Glomerular visceral epithelial cell (primary cell): Measurements from ENCODE around the gene CAMK2D.

Experiments
- DNase-seq: peaks from one replicate; pipeline ENCODE4 v3.0.0-alpha.2; 2016; ENCODE audit errors: extremely low spot score

Gene CAMK2D

DNA sequence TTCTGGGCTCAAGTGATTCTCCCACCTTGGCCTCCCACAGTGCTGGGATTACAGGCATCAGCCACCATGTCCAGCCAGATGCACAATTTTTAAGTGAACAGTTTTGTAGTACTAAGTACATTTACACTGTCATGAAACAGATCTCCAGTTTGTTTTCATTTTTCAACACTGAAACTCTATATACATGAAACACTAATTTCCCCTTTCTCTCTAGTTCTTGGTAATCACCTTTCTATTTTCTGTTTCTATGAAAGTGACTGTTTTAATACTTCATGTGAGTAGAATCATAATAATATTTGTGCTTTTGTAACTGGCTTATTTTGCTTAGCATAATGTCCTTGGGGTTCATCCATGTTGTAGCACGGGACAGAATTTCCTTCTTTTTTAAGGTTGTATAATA lies 237.4 kb downstream of the CAMK2D start:
- DNase-seq: no peak

DNA sequence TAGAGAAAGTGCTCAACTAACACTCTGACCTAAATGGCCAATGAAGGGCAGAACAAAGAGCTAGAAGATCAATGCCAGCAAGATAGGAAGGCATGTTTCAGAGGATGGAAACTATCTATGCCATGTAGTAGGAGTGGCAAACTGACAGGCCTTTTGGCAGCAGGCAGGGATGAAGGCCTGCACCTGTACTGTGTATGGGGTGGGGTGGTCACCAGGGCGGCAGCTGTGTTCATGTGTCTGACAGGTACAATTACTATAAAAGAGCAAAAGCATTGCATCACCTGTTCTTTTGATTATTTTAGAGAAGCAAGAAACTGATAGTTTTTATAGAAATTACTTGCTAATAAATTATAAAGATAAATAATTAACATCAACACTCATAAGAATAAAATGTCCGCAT lies 239.1 kb downstream of the CAMK2D start:
- DNase-seq: no peak

DNA sequence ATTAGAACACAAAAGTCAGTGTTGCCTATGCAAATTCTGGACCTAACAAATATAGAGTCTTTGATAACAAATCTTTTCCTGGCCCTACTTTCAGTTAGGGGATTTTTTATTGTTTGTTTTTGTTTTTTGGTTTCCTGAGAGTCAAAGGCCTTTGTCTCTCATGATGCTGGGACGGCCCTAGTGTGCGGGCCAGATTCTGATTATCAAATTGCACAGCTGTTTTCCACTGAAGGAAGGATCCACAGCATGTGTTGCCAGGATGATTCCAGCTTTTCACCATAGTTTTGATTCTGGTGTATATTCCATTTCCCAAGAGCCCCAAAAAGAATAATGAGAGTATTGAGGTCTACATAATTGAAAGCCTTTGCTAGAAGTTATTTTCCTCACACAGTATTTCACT lies 248.2 kb downstream of the CAMK2D start:
- DNase-seq: no peak

DNA sequence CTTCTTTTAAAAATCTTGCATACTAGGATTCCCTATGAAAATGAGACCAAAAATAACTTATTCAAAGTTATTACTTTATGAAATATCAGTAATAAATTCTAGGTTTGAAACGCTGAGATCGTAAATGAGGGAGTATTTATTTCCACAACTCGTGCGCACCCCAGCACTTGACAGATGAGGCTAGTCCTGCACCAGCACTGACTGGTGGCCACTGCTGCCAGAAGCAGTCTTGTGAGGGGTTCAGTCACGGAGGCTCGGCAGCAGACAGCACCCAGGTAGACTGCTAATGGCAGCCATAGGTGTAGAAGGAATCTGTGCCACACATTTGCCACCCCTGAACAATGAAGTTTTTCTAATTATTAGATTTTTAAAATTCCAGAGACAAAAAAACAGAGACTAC lies 248.7 kb downstream of the CAMK2D start:
- DNase-seq: no peak

DNA sequence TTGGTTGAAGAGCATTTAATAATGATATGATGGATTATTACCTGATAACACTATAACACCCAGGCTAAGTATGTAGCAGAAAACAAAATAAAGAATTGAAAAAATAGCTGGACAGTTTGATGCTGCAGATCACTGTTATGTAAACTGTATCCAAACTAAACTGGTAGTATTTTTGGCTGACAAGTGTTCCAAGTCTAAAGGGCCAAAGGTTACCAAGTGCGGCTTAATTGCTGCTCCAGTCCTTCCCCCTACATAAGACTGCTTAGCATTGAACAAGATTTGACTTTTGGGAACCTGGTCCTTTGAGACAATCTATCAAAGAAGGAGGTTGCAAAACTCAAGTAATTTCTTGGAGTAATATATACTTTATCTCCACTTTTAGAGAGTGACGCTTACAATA lies 249.6 kb downstream of the CAMK2D start:
- DNase-seq: no peak

DNA sequence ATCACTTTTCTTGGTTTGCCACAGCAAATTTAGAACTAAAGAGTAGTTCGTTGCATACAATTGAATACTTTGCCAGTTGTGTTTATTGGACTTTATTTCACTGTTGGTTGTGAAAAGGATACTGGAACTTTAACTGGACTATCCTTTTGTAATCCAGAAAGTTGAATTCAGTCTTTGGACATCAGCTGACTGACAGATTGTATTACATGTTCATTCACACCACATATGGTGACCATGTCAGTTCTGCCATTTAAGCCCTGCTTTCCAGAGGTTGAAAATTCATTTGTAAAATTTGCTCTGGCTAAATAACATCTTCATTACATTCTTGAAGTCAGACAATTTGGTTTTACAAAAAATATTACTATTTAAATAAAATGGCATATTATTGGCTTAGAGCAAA lies 251.7 kb downstream of the CAMK2D start:
- DNase-seq: no peak

DNA sequence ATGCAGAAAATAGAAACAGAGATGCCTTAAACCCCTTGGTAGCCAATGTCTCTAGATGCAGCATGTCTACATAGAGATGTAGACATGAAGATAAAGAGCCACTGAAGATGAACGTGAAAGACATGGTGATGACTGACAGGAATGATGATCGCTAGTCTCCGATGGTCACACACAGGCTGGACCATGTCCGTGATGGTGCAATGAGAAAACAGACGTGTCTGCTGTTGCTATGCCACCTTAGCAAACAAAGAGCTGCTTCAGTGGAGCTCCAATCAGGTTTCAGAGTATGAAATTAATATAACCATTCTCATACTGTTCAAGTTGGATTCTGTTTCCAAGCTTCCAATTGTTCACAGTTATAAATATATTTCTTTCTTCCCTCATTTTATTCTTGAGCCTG lies 256.5 kb downstream of the CAMK2D start:
- DNase-seq: no peak

DNA sequence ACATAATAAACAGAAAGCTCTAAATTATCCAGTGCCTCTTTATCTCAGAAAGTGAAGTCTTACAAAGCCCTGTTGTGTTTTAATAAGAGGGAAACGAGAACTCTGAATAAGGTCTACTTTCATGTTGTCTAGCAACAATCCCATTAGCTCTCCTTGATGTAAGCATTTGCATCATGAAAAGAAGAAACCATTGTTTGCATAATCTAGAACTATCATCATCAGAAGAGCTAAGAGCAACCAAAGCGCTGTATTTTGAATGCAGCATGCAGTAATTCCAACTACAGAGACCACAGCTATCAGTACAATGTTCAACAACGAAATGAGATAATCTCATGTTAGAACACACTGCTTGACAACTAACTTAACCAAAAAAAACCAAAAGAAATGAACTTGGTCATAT lies 257.1 kb downstream of the CAMK2D start:
- no peak for DNase-seq

DNA sequence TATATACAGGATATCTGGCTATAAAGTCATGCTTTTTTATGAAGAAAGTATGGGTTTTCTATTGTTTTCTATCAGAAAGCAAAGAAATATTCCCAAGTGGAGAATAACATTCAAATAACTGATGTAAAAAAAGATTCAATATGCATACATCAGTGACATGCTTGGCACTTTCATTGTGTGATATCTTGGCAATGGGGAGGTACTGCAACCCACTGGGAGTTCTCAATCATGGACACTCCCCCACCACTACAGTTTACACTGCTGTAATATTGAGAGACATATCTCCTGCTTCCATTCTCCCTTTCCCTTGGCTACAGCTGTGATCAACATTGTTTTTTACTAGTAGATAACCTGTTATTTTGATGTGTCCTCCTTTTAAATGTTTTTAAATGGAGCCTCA lies 257.8 kb downstream of the CAMK2D start:
- no peak for DNase-seq

DNA sequence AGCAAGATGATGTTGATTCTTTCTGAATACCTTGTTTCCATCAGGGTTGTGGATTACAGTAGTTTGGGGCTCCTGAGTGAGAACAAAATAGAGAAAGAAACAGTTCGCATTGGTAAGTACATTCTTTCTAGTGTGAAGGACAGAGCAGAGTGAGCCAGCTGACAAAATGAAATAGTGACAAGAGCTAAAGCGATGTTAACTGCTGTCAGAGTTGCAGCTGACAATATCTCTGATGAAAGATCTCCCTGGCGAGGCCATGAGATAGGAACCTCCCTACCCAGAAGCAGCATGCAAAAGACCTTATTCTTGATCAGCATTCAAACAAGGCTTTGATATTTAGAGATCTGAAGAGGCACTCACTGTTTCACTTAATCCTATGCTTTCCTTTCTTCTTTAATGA lies 258.6 kb downstream of the CAMK2D start:
- no peak for DNase-seq

DNA sequence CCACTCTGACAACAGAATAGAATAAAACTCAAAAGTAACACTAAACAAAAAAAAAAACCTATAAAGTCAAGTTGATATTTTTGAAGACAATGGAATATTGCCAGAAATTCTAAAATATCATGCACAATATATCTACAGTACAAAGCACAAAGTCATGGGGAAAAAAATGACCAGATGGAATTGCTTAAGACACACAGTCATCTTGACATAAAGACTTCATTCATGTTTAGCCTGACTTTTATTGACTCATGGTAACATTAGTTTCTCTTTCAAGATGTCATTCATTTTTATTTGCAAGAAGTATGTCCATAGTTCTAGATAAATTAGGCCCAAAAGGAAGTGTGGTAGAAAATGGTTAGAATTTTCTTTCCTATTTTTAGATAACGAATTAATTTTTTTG lies 259.1 kb downstream of the CAMK2D start:
- no peak for DNase-seq

DNA sequence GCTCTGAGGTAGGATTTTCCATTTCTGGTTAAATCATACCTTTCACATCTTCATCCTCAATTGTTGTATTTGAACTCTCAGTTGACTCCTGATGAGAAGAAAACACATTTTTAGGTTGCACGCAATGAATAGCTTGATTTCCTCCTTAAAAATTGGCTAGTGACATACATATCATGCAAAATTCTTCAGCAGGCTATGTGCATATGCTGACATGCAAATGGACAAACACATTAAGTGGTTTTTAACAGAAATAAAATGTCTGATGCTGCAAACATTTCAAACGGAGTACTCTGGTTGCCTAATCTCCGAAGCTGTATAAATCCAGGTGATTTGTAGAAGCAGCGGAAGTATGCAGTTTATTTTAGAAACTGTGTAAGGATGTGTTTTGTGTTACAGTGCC lies 261.1 kb downstream of the CAMK2D start:
- DNase-seq: no peak

DNA sequence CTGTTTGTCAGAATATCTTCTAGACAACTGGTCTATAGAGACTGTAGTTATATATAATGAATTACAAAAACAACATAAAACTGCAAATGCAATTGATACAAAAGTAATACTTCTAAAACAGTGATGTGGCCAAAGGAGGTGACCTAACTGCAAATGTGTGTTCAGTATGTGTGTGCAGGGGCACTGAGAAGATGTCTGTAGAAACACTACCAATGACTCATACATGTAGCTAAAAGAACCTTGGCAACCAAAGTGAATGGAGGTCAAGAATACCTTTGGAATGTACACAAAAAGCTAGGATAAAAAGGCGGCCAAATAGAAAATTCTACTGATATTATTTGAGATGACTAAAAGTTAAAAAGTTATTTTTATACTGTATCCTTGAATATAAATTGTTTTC lies 261.8 kb downstream of the CAMK2D start:
- peak; percentile 36 for DNase-seq

DNA sequence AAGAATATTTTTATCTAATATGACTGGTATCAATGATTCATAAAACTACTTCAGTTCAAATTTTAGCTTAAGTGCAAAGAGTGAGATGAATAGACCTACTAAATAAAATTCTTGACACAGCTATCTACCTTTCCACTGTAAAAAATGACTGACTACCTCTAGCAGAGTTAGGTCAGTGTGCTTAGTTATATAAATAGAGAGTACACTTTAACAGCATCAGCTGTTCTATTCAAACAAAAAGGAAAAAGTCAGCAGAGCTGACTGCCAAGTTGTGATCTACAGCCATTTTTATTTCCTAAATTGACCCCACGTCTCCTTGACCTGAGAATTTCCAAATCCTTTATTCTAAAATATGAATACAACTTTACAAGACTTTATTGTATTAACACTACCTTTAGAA lies 262.4 kb downstream of the CAMK2D start:
- no peak for DNase-seq

DNA sequence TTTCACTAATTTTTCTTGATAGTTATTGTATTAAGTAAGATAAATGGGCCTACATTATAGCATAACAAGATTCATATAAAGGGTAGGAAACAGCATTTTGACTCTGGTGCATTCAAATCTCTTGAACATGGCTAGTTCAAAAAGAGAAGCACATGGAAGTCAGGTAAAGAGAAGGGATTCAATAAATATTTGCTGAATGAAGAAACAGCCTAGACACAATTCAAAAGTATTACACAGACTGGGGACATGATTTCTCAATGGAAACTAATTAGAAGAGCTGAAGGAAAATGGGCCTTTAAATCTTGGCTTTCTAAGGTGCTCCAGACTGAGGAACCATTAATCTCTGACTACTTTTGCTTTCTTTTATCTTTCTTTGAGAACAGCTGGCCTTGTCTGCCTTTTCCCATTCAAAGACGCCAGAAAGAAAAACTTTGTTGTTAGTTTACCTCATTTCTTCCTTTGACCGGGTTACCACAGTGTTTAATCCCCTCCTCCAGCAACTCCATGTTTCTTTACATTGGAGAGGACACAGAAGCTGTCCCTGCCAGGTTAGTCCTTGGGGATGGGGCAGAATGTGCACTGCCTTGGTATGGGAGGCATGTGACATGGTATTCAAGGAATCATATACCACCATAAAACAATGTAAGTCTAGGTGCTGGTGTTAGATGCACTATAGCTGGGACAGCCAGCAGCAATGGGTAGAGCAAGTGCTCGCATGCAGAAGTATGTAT lies 264.2 kb downstream of the CAMK2D start:
- DNase-seq: no peak

DNA sequence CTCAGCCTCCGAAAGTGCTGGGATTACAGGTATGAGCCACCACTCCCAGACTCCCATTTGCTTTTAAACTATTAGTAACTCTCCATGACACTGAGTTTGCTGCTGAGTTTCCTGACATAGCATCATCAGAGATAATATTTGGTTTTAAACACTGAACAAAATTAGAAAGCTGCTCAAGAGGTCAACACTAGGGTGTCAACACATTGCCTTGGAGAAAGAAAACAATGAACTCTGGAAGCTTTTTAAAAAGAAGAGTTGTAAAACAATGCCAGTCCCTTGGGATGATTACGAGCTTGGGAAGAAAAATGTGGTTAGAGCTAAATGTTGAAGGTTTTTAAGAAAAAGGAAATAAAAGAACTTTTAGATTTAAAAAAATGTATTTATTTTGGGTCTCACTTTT lies 264.8 kb downstream of the CAMK2D start:
- DNase-seq: no peak

DNA sequence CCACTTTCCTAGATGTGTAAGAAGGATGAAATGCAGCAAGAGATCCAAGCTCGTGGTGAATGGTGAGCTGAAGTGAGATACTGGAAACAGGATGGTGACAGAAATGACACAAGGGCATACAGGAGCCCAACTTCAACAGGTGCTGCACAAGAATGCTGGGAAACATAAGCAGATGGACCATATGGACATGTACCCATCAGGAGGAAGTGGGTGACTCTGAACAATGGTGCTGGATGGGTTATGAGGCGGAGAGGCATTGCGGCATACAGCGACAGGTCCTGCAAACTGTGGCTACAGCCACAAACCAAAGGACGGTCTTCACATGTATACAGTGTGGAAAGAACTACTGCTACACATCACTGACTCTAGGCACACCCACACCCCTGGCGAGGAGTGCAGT lies 265.7 kb downstream of the CAMK2D start:
- no peak for DNase-seq

DNA sequence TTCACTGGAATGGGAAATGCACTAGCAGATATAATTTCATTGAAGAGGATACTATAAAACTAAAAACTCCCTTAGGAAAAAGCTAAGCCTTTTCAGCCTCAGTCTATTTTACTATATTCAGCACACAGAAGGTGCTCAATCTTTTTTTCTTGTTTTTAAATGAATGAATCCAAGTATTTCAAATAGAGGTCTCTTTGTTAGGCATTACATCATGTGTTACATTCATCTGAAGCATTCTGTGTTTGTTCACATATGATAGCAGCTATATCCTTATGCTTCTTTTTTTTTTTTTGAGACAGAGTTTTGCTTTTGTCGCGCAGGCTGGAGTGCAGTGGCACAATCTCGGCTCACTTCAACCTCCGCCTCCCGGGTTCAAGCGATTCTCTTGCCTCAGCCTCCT lies 278.4 kb downstream of the CAMK2D start:
- DNase-seq: no peak

DNA sequence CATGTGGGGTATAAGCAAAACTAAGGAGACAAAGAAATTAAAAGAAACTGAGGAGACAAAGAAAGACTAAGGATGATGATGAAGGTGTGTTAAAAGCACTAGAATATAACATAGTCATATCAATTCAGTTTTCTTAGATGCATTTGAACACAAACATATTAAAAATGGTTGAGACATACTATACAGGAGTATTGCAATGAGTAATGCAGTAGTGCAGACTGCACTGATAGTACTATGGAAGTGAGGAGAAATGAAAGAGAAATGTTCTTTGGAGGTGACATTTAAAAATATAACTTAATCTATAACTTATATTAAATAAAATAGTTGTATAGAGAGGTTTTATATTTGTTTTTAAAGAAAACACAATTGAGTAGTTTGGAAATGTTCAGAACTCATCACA lies 279.2 kb downstream of the CAMK2D start:
- no peak for DNase-seq

DNA sequence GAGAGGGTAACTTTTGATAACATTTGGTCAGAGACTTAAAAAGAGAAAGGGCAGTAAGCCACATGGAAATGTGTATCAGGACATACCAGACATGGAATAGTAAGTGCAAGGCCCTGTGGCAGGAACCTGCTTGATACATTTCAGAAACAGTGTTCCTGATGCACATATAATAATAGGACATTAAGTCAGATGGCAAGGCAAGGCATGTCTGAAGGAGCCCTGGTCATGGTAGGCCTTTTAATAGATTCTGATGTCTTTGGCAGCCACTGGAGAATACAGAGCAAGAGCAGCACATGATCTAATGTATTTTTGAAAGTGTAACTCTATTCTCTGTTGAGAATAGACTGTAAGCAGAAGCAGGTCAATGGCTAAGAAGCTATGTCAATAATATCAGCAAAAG lies 279.7 kb downstream of the CAMK2D start:
- no peak for DNase-seq

DNA sequence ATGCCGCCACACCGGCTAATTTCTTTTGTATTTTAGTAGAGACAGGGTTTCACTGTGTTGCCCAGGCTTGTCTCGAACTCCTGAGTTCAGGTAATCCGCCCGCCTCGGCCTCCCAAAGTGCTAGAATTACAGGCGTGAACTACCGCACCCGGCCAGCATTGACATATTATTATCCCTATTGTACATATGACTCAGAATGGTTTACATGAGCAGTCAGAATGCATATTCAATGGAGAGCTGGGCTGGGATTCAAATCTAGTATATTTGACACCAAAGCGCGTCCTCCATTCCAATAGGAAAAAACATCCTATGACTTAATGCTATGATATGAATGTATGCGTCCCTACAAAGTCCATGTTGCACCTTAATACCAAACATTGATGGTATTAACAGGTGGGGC lies 281.4 kb downstream of the CAMK2D start:
- DNase-seq: no peak

DNA sequence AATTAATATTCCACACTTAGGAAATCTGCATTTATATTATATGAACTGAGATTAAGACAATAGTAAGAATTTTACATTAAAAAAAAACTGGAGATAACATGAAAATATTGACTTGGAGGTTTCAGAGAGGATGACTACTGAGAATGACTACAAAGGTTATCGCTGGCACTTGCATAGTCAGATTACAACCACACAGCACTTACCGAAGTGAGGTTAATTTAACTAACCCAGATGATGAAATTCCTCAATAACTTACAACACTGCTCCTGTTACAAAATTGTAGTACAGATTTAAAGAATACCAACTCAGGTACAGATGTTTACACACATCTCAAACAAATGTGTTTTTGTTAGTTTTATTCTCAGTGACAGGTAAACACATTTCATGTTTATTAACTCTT lies 283.5 kb downstream of the CAMK2D start:
- DNase-seq: no peak

DNA sequence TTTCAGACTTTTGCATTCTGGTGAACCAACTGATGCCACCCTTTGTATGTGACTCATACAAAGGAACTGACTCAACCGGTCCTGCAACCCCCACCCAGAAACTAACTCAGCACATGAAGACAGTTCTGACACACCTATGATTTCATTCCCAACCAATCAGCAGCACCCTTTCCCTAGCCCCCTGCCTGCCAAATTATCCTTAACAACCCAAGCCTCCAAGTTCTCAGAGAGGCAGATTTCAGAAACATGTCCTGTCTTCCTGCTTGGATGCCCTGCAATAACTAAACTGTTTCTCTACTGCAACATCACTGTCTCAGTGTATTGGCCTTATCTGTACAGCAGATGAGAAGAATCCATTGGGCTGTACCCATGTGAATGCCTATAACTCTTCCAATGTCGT lies 284.7 kb downstream of the CAMK2D start:
- DNase-seq: no peak

DNA sequence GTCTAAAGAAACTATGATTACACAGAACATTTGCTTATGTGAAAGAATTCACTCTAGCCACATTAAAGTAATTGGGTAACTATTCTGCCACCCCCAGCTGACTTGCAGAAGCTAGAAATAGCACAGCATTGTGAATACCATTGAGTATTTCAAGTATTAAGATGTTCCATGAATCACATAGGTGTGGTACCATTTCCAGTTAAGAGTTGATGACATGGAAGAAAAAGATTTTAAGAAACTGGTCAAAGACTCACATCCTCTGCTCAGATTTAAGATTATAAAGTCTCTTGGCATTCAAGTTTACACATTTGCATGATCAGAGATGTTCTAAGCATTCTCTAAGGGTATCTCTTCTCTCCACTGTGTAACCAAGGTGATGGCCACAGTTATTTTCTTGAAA lies 287.5 kb downstream of the CAMK2D start:
- DNase-seq: peak; percentile 36
